NCI-H446 (cell line): ENCODE data around the gene THAP11.

Source experiments
- DNase-seq, 2 experiments: peaks; one replicate each; lab custom pipeline; 2025; lab: John Stamatoyannopoulos, UW

Gene THAP11

DNA sequence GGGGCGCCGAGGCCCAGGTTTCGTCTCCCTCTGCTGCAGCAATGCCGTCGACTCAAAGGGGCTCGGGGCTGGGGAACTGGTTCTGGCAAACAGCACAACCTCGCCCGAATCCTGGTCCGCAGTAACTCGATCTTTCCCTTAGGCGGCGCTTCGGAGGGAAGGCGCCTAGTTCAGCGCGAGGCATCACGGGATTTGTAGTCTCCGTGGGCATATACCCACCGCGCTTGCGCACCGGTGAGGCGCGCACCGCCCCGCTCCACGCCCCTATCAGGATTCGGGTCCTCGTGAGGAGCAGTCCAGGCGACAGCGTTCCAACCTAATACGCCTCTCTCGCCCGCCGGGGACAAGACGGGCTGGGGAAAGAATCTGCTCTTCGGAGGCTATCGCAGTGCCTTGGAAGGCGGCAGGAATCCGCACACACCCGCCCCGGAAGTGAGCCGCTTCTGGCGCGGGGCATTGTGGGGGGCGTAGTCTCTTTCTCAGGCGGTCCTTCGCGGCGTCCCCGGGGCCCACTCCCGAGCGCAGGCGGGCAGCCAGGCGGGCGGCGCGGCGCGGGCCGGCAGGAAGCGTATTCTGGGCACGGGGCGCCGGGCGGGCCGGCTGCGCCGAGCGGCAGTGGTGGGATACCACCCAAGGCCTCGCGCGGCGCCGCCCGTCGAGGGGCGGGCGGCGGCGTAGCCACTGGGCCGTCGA is at the start of gene THAP11:
Gene THAP11 (plus strand): TSS at position 505 of the 693 bp plus-strand sequence. CDS start 235 bp downstream, outside the sequence.
- peak; percentile 87 to 93 for DNase-seq

DNA sequence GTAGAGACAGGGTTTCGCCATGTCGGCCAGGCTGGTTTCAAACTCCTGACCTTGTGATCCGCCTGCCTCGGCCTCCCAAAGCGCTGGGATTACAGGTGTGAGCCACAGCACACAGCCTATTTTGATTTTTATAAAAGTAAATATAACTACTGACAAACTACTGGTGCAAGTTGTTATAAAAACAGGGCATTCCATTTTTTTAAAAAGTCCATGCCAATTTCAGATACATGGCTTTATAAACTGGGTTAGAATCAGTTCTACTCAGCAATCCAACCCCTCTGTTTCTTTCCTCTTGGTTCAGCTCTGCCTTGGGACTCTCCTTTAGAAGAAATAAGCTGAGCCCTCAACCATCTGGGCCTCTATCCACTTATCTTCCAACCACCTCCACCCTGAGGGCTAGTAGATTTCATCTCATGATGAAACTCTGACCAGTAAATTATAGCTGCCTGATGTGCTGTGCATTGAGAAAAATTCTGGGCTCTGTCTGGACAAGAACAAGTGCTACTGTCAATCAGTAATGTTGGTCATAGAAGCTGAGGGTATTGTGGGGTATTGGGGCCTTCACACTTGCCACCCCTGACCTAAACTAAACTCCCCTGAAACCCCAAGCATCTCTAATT is 45.9 kb upstream of the THAP11 start:
- no peak for DNase-seq

- DNase-seq, result no peak
These were observed 41.7 kb upstream of the THAP11 start for GRCh38 chr16:67800338-67800926.

GRCh38 chr16:67801241-67801640 is 40.9 kb upstream of the THAP11 start:
- no peak for DNase-seq

GRCh38 chr16:67801883-67802282 is 40.2 kb upstream of the THAP11 start:
- DNase-seq, result no peak

DNA sequence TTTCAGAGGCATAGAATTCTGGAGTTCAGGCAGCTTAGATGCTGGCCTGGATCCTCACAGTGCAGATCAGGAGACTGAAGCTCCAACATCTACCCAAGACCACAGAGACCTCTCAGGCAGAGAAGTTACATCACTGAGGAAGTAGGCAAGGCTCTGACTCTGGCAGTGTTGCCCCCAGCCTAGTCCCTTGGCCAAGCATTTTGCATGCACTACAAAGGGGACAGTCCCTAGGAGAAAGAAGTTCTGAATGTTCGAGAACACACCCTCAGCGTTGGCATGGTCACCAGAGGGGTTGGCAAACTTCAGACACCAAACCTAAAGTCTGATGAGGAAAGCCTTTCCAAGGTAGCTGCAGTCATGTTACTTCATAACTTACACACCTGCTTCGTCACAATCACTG is 38.2 kb upstream of the THAP11 start:
- no peak for DNase-seq

GRCh38 chr16:67804853-67805542 is 37.1 kb upstream of the THAP11 start:
- DNase-seq, result no peak

DNA sequence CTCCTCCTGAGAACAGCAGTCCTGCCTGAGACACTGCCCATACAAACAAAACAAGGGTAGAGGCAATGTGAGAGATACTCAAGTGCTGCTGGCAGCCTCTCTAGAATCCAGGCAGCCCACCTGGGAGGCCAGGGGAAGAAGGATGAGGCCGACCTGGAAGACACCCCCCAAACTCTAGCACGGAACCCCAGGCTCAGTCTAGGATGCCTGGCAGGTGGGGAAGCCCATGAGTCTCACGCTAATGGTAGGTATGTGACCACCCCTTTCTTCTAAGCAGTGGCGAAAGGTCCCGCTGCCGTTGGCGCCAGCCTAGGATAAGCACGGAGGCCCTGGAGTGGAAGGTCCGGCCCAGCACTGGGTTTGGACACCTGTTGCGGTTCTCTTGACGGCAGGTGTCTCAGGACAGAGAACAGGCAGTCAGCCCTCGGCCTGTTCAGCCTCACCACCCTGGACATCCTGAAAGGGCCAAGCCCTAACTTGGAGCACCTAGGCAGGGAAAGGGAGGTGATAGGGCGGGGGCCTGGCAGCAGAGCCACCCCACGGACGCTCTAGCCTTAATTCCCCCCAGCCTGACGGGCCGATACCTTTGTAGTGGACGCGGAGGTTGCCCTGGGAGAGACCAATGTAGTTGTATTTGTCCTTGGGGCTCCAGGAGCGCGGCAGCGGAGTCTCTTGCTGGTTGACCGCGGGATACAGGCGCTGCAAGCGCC is 36.2 kb upstream of the THAP11 start:
- DNase-seq, result no peak

GRCh38 chr16:67806428-67807147 is 35.5 kb upstream of the THAP11 start, which contains the start of the genes RANBP10 and TSNAXIP1:
RANBP10 (minus strand) TSS chr16:67806560; CDS start chr16:67806536, 24 bp downstream.
TSNAXIP1 (plus strand) TSS chr16:67806889; CDS start chr16:67807150, 261 bp downstream.
- peak; percentile 88 to 97 for DNase-seq

GRCh38 chr16:67807148-67807682 is 34.9 kb upstream of the THAP11 start:
- DNase-seq, result no peak

DNA sequence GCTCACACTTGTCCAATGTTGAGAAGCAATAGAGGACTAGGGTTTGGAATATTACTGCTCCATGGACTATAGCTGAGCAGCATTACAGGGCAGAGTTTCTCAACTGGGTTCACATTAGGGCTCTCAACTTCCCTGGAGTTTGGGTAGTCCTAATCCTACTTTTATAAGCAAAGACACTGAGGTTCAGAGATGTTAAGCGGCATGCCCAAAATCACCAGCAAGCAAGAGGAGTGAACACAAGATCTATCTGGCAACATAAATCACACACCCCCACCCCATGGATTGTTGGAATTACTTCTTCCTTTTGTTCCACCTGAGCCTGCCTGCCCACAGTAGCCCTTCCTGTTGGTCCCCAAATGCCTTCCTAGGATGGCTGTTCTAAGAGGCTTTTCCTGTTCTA is 30.2 kb upstream of the THAP11 start:
- no peak for DNase-seq

DNA sequence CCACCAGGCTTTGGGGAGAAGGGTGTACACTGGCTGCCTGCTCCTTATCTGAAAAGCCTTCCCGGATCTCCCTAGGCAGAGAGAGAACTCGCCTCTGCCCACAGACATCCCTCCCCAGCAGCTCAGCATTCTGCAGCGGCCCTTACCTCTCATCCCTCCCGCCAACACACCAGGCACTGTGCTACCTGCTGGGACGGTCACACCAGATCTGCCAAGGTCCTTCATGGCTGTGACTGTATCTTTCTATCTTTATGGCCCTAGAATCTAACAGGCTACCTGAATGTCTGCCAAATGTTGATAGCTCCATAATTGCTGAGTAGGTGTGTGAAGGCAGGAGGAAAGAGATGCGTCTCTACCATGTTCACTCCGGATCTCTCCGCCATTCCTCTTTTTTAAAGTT is 27.6 kb upstream of the THAP11 start:
- no peak for DNase-seq

- no peak for DNase-seq
These were observed 21.4 kb upstream of the THAP11 start for GRCh38 chr16:67820608-67821259.

- no peak for DNase-seq
These were observed 19.6 kb upstream of the THAP11 start for GRCh38 chr16:67822511-67822910.

GRCh38 chr16:67825119-67825518 is 17.0 kb upstream of the THAP11 start:
- DNase-seq, result no peak

DNA sequence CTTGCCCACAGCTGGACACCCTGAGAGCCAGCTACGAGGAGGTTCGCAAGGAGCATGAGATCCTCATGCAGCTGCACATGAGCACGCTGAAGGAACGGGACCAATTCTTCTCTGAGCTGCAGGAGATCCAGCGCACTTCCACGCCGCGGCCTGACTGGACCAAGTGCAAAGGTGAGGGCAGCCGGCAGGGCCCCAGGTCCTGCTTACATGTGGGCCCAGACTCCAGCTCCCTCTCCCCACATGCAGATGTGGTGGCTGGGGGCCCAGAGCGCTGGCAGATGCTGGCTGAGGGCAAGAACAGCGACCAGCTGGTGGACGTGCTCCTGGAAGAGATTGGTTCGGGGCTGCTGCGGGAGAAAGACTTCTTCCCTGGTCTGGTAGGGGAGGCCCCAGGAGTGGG is 16.2 kb upstream of the THAP11 start:
- DNase-seq, result no peak

- DNase-seq, result no peak
These were observed 13.5 kb upstream of the THAP11 start for GRCh38 chr16:67828651-67829050.

GRCh38 chr16:67833030-67833414 is 9.1 kb upstream of the THAP11 start:
- no peak for DNase-seq

DNA sequence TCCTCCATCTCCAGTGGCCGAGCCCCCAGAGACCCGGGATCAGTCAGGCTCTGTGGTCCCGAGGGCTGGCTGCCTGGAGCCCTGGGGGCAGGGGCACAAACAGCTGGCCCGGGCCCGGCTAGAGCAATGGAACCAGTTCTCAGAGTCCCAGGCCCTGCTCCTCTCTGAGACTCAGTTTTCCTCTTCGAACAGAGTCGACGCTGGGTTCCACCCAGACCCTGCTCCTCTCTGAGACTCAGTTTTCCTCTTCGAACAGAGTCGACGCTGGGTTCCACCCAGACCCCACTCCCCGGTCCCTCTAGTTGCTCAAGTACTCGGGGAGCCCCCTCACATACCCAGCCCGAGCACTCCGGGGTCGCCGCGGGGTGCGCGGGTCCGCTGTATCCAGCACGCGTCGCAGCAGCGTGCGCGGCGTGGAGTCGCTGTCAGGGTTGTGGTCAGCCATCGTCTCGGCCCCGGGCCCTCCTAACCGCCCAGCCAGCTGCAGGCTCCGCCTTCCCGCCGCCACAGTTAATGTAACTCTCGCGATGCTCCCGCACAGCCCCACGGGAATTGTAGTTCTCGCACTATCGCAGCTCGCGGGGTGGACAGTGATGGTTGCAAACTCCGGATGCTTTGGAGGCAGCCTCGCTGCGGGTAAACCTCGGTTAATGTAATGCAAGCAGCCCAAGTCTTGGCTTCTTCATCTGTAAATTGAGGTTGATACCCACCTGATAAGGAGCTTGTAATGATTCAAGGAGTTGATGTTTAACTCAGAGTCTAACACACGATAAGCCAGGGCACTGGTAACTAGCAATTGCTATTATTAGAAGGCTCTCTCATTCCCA is 8.5 kb upstream of the THAP11 start:
- peak; percentile 85 for DNase-seq

DNA sequence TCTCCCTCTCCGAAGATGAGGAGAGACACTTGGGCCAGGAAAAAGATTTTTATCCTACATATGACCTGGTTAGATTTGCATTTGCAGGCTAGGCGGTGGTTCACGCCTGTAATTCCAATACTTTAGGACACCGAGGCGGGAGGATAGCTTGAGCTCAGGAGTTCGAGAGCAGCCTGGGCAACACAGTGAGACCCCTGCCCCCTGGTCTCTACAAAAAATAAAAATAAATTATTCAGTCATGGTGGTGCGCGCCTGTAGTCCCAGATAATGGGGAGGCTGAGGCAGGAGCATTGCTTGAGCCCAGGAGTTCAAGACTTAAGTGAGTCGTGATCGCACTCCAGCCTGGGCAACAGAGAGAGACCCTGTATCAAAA is 7.9 kb upstream of the THAP11 start:
- no peak for DNase-seq
